Skeletal muscle tissue (tissue), 4 donors: ENCODE measurements around the gene MVP. TPM values are rescaled to one million over a fixed set of nuclear protein-coding genes. Genes with fewer than 3 reads are reported as not detected.
A peak's percentile ranks its signal among the peaks of the same experiment; 100 is the strongest.

ENCODE experiments used
- H3K27ac ChIP-seq: one replicate; pipeline ENCODE4 v1.7.0; 2013; ENCODE audit warnings: mild to moderate bottlenecking, low read depth, low read length, inconsistent platforms
- H3K27me3 ChIP-seq, 3 donors: one replicate each; pipeline ENCODE4 v1.7.0; 2013; ENCODE audit warnings: low read length in 3 of 3; ENCODE audit not compliant: control insufficient read depth in 3 of 3, insufficient read depth in 3 of 3
- H3K36me3 ChIP-seq, 3 donors: one replicate each; pipeline ENCODE4 v1.7.0; 2013; ENCODE audit warnings: low read length in 3 of 3; ENCODE audit not compliant: control insufficient read depth in 3 of 3, insufficient read depth in 3 of 3
- H3K4me1 ChIP-seq, 3 donors: one replicate each; pipeline ENCODE4 v1.7.0; 2013; ENCODE audit warnings: low read length in 3 of 3, mild to moderate bottlenecking in 3 of 3; ENCODE audit not compliant: control insufficient read depth in 3 of 3, insufficient read depth in 3 of 3
- H3K4me3 ChIP-seq, 3 donors: one replicate each; pipeline ENCODE4 v1.7.0; 2013; ENCODE audit warnings: low read length in 3 of 3
- H3K9ac ChIP-seq, 3 donors: one replicate each; pipeline ENCODE4 v1.7.0; 2013; ENCODE audit warnings: low read length in 3 of 3, mild to moderate bottlenecking in 3 of 3, moderate library complexity in 2 of 3, low read depth in 1 of 3
- H3K9me3 ChIP-seq, 3 donors: one replicate each; pipeline ENCODE4 v1.7.0; 2013; ENCODE audit warnings: low read length in 3 of 3; ENCODE audit not compliant: control insufficient read depth in 3 of 3
- total RNA-seq: library from RNA; depleted of rRNA; stranded (reverse); fragments of >200 nt; gene quantifications from one replicate; pipeline ENCODE4 v1.2.3, GENCODE V29; 2014
- donor health status: Osteomylitis.

MVP gene
- total RNA-seq, 1 donor from 2014 or later, result 28.2 TPM

- Histone ChIP-seq H3K9ac (peak overlapping the region; percentile 51 to 89 (median 84)), H3K4me3 (no peak overlapping the region), H3K4me1 (peaks cover 58 to 73% (median 70%) of the 10 kb centered on the region in 3 donors)
Observed at GRCh38 chr16:29809850-29810698, 10.2 kb upstream of the MVP start.

GRCh38 chr16:29810699-29811169 is 9.5 kb upstream of the MVP start:
- Histone ChIP-seq H3K4me3 (peak overlapping the region; percentile 21 to 87 (median 84)), H3K36me3 (peaks cover 11 to 15% (median 14%) of the 10 kb centered on the region in 3 donors), H3K27me3 (no peaks in the 10 kb centered on the region), H3K4me1 (peaks cover 61 to 77% (median 73%) of the 10 kb centered on the region in 3 donors), H3K9ac (peak overlapping the region; percentile 51 to 89 (median 84)), H3K27ac (peak overlapping the region; percentile 93), H3K9me3 (no peaks in the 10 kb centered on the region)

More at GRCh38 chr16:29809850-29810698, 10.2 kb upstream of the MVP start:
- H3K27me3 ChIP-seq, result no peaks in the 10 kb centered on the region
- no peaks in the 10 kb centered on the region for H3K9me3 ChIP-seq
- H3K27ac ChIP-seq, result peak overlapping the region; percentile 93
- H3K36me3 ChIP-seq, result peaks cover 11 to 15% (median 14%) of the 10 kb centered on the region in 3 donors

- Histone ChIP-seq H3K27ac (peak overlapping the region; percentile 93), H3K9me3 (no peaks in the 10 kb centered on the region), H3K36me3 (peaks cover 11 to 15% (median 14%) of the 10 kb centered on the region in 3 donors), H3K9ac (peak overlapping the region; percentile 84 to 92 (median 89)), H3K27me3 (no peaks in the 10 kb centered on the region), H3K4me1 (peaks cover 61 to 77% (median 73%) of the 10 kb centered on the region in 3 donors), H3K4me3 (peak overlapping the region; percentile 74 to 87 (median 84))
Observed at GRCh38 chr16:29811170-29811895, 8.9 kb upstream of the MVP start.

GRCh38 chr16:29811896-29812665 is 8.2 kb upstream of the MVP start, which contains the start of gene PRRT2:
Gene PRRT2 (plus strand): TSS chr16:29812193. CDS start chr16:29813055, 862 bp downstream.
- Histone ChIP-seq H3K4me1 (peaks cover 66 to 85% (median 80%) of the 10 kb centered on the region in 3 donors), H3K4me3 (peak within 1 kb of the TSS; percentile 74 to 87 (median 84)), H3K27ac (peak within 1 kb of the TSS; percentile 93), H3K9me3 (no peaks in the 10 kb centered on the region), H3K36me3 (peaks cover 11 to 15% (median 14%) of the 10 kb centered on the region in 3 donors), H3K27me3 (no peaks in the 10 kb centered on the region), H3K9ac (peak within 1 kb of the TSS; percentile 84 to 92 (median 89))

GRCh38 chr16:29812754-29813643 is 7.3 kb upstream of the MVP start:
- Histone ChIP-seq H3K27ac (peak overlapping the region; percentile 93), H3K4me3 (peak overlapping the region; percentile 74 to 87 (median 84)), H3K36me3 (peaks cover 11 to 17% (median 14%) of the 10 kb centered on the region in 3 donors), H3K4me1 (peaks cover 62 to 82% (median 75%) of the 10 kb centered on the region in 3 donors), H3K9ac (peak overlapping the region in 2 of 3 donors; percentile 84 to 89), H3K9me3 (no peaks in the 10 kb centered on the region), H3K27me3 (no peaks in the 10 kb centered on the region)

- Histone ChIP-seq H3K27ac (no peak overlapping the region), H3K4me1 (peaks cover 54 to 76% (median 66%) of the 10 kb centered on the region in 3 donors), H3K27me3 (no peaks in the 10 kb centered on the region), H3K9me3 (no peaks in the 10 kb centered on the region), H3K9ac (peak overlapping the region in 1 of 3 donors; percentile 89), H3K36me3 (peaks cover 12 to 22% (median 14%) of the 10 kb centered on the region in 3 donors), H3K4me3 (peak overlapping the region in 1 of 3 donors; percentile 13)
Observed at GRCh38 chr16:29813644-29814562, 6.4 kb upstream of the MVP start.

- H3K4me3 ChIP-seq, result no peak overlapping the region
- peaks cover 12 to 24% (median 15%) of the 10 kb centered on the region in 3 donors for H3K36me3 ChIP-seq
- peak overlapping the region in 2 of 3 donors; percentile 74 to 92 for H3K9ac ChIP-seq
- peak overlapping the region; percentile 30 for H3K27ac ChIP-seq
- H3K4me1 ChIP-seq, result peaks cover 56 to 76% (median 63%) of the 10 kb centered on the region in 3 donors
- no peaks in the 10 kb centered on the region for H3K27me3 ChIP-seq
- no peaks in the 10 kb centered on the region for H3K9me3 ChIP-seq
Observed at GRCh38 chr16:29814592-29814991, 5.7 kb upstream of the MVP start.
